ENCODE data around the gene NCOA6. TPM values are rescaled to one million over a fixed set of nuclear protein-coding genes. Genes with fewer than 3 reads are reported as not detected.

The NCOA6 gene
- total RNA-seq, 1 donor from 2014 or later = 59.5 TPM

DNA sequence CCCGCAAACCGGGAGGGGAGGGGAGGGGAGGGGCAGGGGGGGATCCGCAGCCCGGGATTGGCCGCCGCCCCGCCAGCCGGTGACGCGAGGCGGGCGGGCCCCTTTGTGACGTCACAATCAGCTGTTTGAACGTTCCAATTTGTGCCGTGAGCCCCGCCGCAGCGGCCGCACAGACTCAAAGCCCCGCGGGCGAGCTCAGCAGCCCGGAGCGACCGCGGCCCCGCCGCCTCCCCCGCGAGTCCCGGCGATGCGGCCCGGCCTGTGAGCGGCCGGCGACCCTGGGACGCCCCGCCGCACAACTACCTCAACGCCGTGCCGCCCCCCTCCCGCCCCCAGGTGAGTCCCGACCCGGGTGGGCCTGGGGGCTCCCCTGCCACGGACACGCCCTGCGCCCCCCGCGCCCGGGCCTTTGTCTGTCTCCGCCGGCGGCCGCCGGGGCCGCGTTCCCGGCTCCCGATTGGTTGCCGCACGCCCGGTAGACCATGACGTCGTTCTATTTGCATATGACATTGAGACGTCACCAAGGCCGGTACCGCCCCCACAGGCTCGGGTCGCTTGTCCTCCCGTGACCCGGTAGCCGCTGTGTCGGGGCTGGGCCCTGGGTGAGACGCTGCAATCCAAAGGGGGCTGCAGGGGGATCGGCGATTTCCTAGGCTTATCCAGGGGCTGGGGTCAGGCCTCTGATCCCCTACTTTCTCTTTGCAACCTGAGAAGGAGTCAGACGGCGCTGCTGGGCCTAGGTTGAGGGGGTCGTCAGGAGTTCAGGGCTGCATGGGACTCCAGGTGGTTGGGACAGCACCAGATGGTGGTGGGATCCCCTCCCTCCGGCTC, 121.1 kb downstream of the NCOA6 start, which contains the start of gene TP53INP2:
TSS of gene TP53INP2 (plus strand) at position 168 of the 831 bp plus-strand sequence. CDS start 4,396 bp downstream, outside the sequence.
- Mint-ChIP-seq H3K4me3 (peak within 1 kb of the TSS; percentile 98), H3K27ac (peak within 1 kb of the TSS; percentile 100), H3K36me3 (no peaks in the 10 kb centered on the region), H3K4me1 (ENCODE audit: unreplicated experiment) (peaks cover 45% of the 10 kb centered on the region), H3K27me3 (peaks cover 7% of the 10 kb centered on the region), H3K9me3 (no peaks in the 10 kb centered on the region)
- peak; percentile 6 for TF ChIP-seq CTCF (conservative IDR thresholded peaks at IDR 0.05)
- DNase-seq (ENCODE audit: extremely low spot score, unreplicated experiment) = peak; percentile 96

GRCh38 chr20:34703424-34704176, 121.9 kb downstream of the NCOA6 start:
- H3K27me3 Mint-ChIP-seq = peaks cover 7% of the 10 kb centered on the region

GRCh38 chr20:34703061-34703423, 122.4 kb downstream of the NCOA6 start:
- no peak for TF ChIP-seq CTCF (conservative IDR thresholded peaks at IDR 0.05)
- Mint-ChIP-seq H3K27me3 (peaks cover 7% of the 10 kb centered on the region), H3K27ac (peak overlapping the region; percentile 100)

More at GRCh38 chr20:34703424-34704176, 121.9 kb downstream of the NCOA6 start:
- Mint-ChIP-seq H3K9me3 (no peaks in the 10 kb centered on the region), H3K36me3 (no peaks in the 10 kb centered on the region), H3K27ac (peak overlapping the region; percentile 100), H3K4me3 (peak overlapping the region; percentile 97), H3K4me1 (ENCODE audit: unreplicated experiment) (peaks cover 42% of the 10 kb centered on the region)
- no peak for DNase-seq (ENCODE audit: extremely low spot score, unreplicated experiment)
- no peak for TF ChIP-seq CTCF (conservative IDR thresholded peaks at IDR 0.05)

DNA sequence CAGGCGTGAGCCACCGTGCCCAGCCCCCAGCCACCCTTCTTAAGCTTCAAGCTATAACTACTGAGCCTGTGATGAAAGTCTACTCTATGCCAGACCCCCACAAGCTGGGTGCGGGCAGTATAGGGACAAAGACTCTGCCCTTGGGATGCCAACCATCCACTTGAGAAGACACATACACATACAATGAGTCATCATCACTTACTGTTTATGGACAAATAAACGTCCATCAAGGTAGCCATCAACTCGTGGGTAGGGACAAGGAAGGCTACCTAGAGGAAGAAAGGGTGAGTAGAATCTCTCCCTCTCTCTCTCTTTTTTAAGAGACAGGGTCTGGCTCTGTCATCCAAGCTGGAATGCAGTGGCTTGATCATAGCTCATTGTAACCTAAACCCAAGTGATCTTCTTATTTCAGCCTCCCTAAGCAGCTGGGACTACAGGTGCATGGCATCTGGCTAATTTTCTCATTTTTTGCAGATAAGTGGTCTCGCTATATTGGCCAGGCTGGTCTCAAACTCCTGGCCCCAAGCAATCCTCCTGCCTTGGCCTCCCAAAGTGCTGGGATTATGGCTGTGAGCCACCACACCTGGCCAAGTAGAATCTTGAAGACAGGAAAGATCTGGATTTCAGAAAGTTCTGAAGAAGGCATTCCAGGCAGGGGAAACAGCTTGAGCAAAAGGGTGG, 123.9 kb downstream of the NCOA6 start:
- Mint-ChIP-seq H3K36me3 (no peaks in the 10 kb centered on the region), H3K4me3 (peak overlapping the region; percentile 53), H3K9me3 (no peaks in the 10 kb centered on the region), H3K4me1 (ENCODE audit: unreplicated experiment) (peaks cover 33% of the 10 kb centered on the region), H3K27ac (peak overlapping the region; percentile 100), H3K27me3 (peaks cover 7% of the 10 kb centered on the region)
- no peak for DNase-seq (ENCODE audit: extremely low spot score, unreplicated experiment)
- TF ChIP-seq CTCF (conservative IDR thresholded peaks at IDR 0.05) = no peak

More at GRCh38 chr20:34703061-34703423, 122.4 kb downstream of the NCOA6 start:
- Mint-ChIP-seq H3K4me1 (ENCODE audit: unreplicated experiment) (peaks cover 37% of the 10 kb centered on the region), H3K36me3 (no peaks in the 10 kb centered on the region), H3K9me3 (no peaks in the 10 kb centered on the region), H3K4me3 (peak overlapping the region; percentile 97)
- no peak for DNase-seq (ENCODE audit: extremely low spot score, unreplicated experiment)

GRCh38 chr20:34693414-34693813, 132.0 kb downstream of the NCOA6 start:
- Mint-ChIP-seq H3K4me3 (no peak overlapping the region), H3K27me3 (peaks cover 14% of the 10 kb centered on the region), H3K4me1 (ENCODE audit: unreplicated experiment) (no peaks in the 10 kb centered on the region), H3K36me3 (peaks cover 3% of the 10 kb centered on the region), H3K27ac (no peak overlapping the region), H3K9me3 (no peaks in the 10 kb centered on the region)
- DNase-seq (ENCODE audit: extremely low spot score, unreplicated experiment) = no peak
- TF ChIP-seq CTCF (conservative IDR thresholded peaks at IDR 0.05) = no peak

Measured in type B pancreatic cell (in vitro differentiated cells).